HepG2 (cell line): Measurements from ENCODE around the gene GRM5. TPM values are rescaled to one million over a fixed set of nuclear protein-coding genes. Genes with fewer than 3 reads are reported as not detected.

ENCODE experiments used
- ATAC-seq: fragments of 200-7000 bp; cut with Tn5 transposase; 3 replicates; pipeline ENCODE4 v1.9.1; 2020; ENCODE audit warnings: mild to moderate bottlenecking, moderate library complexity
- BruUV-seq: library from RNA; stranded (reverse); fragments of 400-500 nt; replicated peaks from 2 replicates; lab custom pipeline; 2021; lab: Mats Ljungman, UMichigan
- CTCF ChIA-PET: fragments of 300-600 bp; formaldehyde crosslinking; extraction: SDS; loops from one replicate; lab custom pipeline; 2021; ENCODE audit warnings: low total read pairs, inconsistent platforms, low intra/inter-chr PET ratio; lab: Yijun Ruan, JAX
- POLR2A ChIA-PET: fragments of 350-600 bp; sonication (Branson Sonifier 250); formaldehyde crosslinking; loops from one replicate; lab custom pipeline; 2020; ENCODE audit warnings: antibody characterized with exemption, inconsistent platforms; lab: Yijun Ruan, JAX
- DNase-seq: peaks from one replicate; pipeline ENCODE4 v3.0.0-alpha.2; 2015; ENCODE audit warnings: low spot score
- FAIRE-seq: peaks from 3 replicates; lab custom pipeline; 2011; peaks lifted over from hg19 to GRCh38; lab: Jason Lieb, UNC
- H2AFZ ChIP-seq: one replicate; pipeline ENCODE4 v1.6.1; 2011; ENCODE audit warnings: low read length, inconsistent platforms
- H3K27ac ChIP-seq: fragments of 300-600 bp; 3 replicates; pipeline ENCODE4 v1.8.0; 2011; ENCODE audit warnings: mixed run types, mild to moderate bottlenecking, mixed read lengths, low read length, inconsistent platforms; ENCODE audit not compliant: insufficient read depth; ENCODE audit errors: extremely low read length
- H3K27me3 ChIP-seq, 2 experiments: fragments of 200-600 bp in 1 of 2; 2 replicates in 1 of 2; 3 replicates in 1 of 2; pipeline versions ENCODE4 v1.6.0 to v1.8.0; 2011; ENCODE audit warnings: low read length in 2 of 2, mild to moderate bottlenecking in 2 of 2, moderate library complexity in 2 of 2, inconsistent platforms in 1 of 2; ENCODE audit not compliant: insufficient read depth in 2 of 2, control insufficient read depth in 1 of 2
- H3K36me3 ChIP-seq, 2 experiments: fragments of 200-600 bp in 1 of 2; replicated peaks in 1 of 2; 2 replicates in 1 of 2; 3 replicates in 1 of 2; pipeline versions ENCODE4 v1.5.1 to v1.8.0; 2011; ENCODE audit warnings: low read length in 2 of 2, inconsistent platforms in 1 of 2; ENCODE audit not compliant: insufficient read depth in 2 of 2, control insufficient read depth in 1 of 2
- H3K4me1 ChIP-seq: 2 replicates; pipeline ENCODE4 v1.5.1; 2012; ENCODE audit warnings: low read length, inconsistent platforms; ENCODE audit not compliant: insufficient read depth
- H3K4me2 ChIP-seq: 2 replicates; pipeline ENCODE4 v1.6.0; 2011; ENCODE audit warnings: low read depth, low read length, inconsistent platforms
- H3K4me3 ChIP-seq, 3 experiments: fragments of 200-600 bp in 1 of 3; sonication (generic), shearing (Covaris generic) in 1 of 3; replicated peaks in 1 of 3; 2 replicates each; pipeline ENCODE4 v1.5.1; 2011 to 2016; ENCODE audit warnings: low read length in 3 of 3, inconsistent platforms in 2 of 3, low read depth in 2 of 3, mild to moderate bottlenecking in 2 of 3, control low read depth in 1 of 3, mixed read lengths in 1 of 3; ENCODE audit not compliant: insufficient read depth in 1 of 3
- H3K79me2 ChIP-seq: one replicate; pipeline ENCODE4 v1.6.1; 2011; ENCODE audit warnings: low read length, inconsistent platforms; ENCODE audit not compliant: insufficient read depth
- H3K9ac ChIP-seq: 2 replicates; pipeline ENCODE4 v1.6.0; 2011; ENCODE audit warnings: mild to moderate bottlenecking, low read depth, low read length, inconsistent platforms; ENCODE audit not compliant: insufficient read depth
- H3K9me3 ChIP-seq: 2 replicates; pipeline ENCODE4 v1.5.1; 2012; ENCODE audit warnings: mild to moderate bottlenecking, low read length
- H4K20me1 ChIP-seq: 2 replicates; pipeline ENCODE4 v1.6.0; 2011; ENCODE audit warnings: inconsistent platforms, mild to moderate bottlenecking, low read length, moderate library complexity; ENCODE audit not compliant: insufficient read depth
- BORCS8-MEF2B ChIP-seq: sonication (generic); formaldehyde crosslinking; IDR thresholded peaks from 2 replicates; pipeline ENCODE4 v1.8.0; 2022; ENCODE audit warnings: mild to moderate bottlenecking, missing genetic modification reagents
- CREB1 ChIP-seq, 2 experiments: fragments of 450-650 bp in 1 of 2; IDR thresholded peaks; 2 replicates each; pipeline ENCODE4 v1.6.1; 2016 to 2017; ENCODE audit warnings: control low read depth in 1 of 2, mild to moderate bottlenecking in 1 of 2, missing compliant biosample characterization in 1 of 2, missing genetic modification characterization in 1 of 2
- CTCF ChIP-seq: sonication (generic); formaldehyde crosslinking; IDR thresholded peaks from 2 replicates; pipeline ENCODE4 v1.5.0; 2020; ENCODE audit warnings: mild to moderate bottlenecking, missing genetic modification reagents, moderate library complexity
- ELF3 ChIP-seq: IDR thresholded peaks from 2 replicates; pipeline ENCODE4 v1.6.1; 2016; ENCODE audit warnings: missing genetic modification reagents, missing compliant biosample characterization
- JDP2 ChIP-seq: sonication (generic); formaldehyde crosslinking; IDR thresholded peaks from 2 replicates; pipeline ENCODE4 v1.8.1; 2022; ENCODE audit warnings: missing genetic modification reagents, borderline replicate concordance
- MAZ ChIP-seq, 2 experiments: sonication (generic) in 1 of 2; formaldehyde crosslinking in 1 of 2; IDR thresholded peaks; 2 replicates each; pipeline versions ENCODE4 v1.5.0 to v1.6.1; 2012 to 2020; ENCODE audit warnings: low read depth in 2 of 2, mild to moderate bottlenecking in 2 of 2, borderline replicate concordance in 1 of 2, improper control_type of control experiment in 1 of 2, low read length in 1 of 2, missing genetic modification reagents in 1 of 2, moderate library complexity in 1 of 2
- MIXL1 ChIP-seq: IDR thresholded peaks from 2 replicates; pipeline ENCODE4 v1.6.1; 2016
- RAD21 ChIP-seq: fragments of 450-650 bp; formaldehyde crosslinking; IDR thresholded peaks from 2 replicates; pipeline ENCODE4 v1.5.0; 2020; ENCODE audit warnings: mild to moderate bottlenecking
- SMC3 ChIP-seq: IDR thresholded peaks from 2 replicates; pipeline ENCODE4 v1.6.1; 2011; ENCODE audit warnings: low read length, improper control_type of control experiment
- SMYD3 ChIP-seq: sonication (generic); formaldehyde crosslinking; IDR thresholded peaks from 2 replicates; pipeline ENCODE4 v1.8.1; 2023; ENCODE audit warnings: mild to moderate bottlenecking, missing genetic modification reagents
- SP5 ChIP-seq: IDR thresholded peaks from 2 replicates; pipeline ENCODE4 v1.6.1; 2016; ENCODE audit warnings: low read depth, borderline replicate concordance
- STAG1 ChIP-seq: sonication (generic); formaldehyde crosslinking; IDR thresholded peaks from 2 replicates; pipeline ENCODE4 v1.4.0; 2020; ENCODE audit warnings: missing genetic modification reagents
- ZNF512B ChIP-seq: sonication (generic); formaldehyde crosslinking; IDR thresholded peaks from 2 replicates; pipeline ENCODE4 v1.5.1; 2020; ENCODE audit warnings: missing genetic modification reagents, mild to moderate bottlenecking, borderline replicate concordance
- WGBS: methylation state at CpG from one replicate; pipeline ENCODE4 v1.1.6; 2017; ENCODE audit warnings: low lambda C conversion rate; 5-methylcytosine and 5-hydroxymethylcytosine counted together
- in situ Hi-C: cut with HindIII; loops from 2 replicates; pipeline ENCODE4 v1.10.0; 2017; ENCODE audit warnings: low pct_unique_long_range_greater_than_20kb; ENCODE audit not compliant: extremely low pct_ligation_motif_present
- intact Hi-C: fragments of 100-400 bp; cut with micrococcal nuclease; formaldehyde crosslinking; loops from one replicate; pipeline ENCODE4 v1.10.0; 2022; ENCODE audit not compliant: unreplicated experiment
- polyA plus RNA-seq, 8 experiments: library from polyadenylated mRNA; depleted of rRNA in 3 of 8; stranded (reverse) in 7 of 8; unstranded in 1 of 8; fragments of >200 nt; fragmentation: Illumina TruSeq in 4 of 8; extraction: Trizol in 4 of 8; gene quantifications; 2 replicates each; pipeline versions ENCODE4 v1.2.1 to v1.2.3, GENCODE V29; 2011 to 2016; ENCODE audit warnings: low read depth in 4 of 8, missing spikeins in 1 of 8, mixed read lengths in 1 of 8; ENCODE audit not compliant: insufficient read depth in 1 of 8
- total RNA-seq, 5 experiments: library from RNA; depleted of rRNA; stranded (reverse); fragments of >200 nt; fragmentation: Illumina TruSeq; extraction: Trizol; gene quantifications; 2 replicates each; pipeline ENCODE4 v1.2.3, GENCODE V29; 2016; ENCODE audit warnings: low read depth in 1 of 5

GRM5 gene
- total and polyA plus RNA-seq, 2 of the 13 experiments (the other 11 are each of a cell fraction or from before 2014, with no cell fraction given) = not detected

GRCh38 chr11:88543902-88544655 is 521.7 kb downstream of the GRM5 start:
- no peak overlapping the region for H2AFZ ChIP-seq
- POLR2A ChIA-PET = no interaction called here
- CTCF ChIA-PET = interaction anchor here (0.6 to 2.0 kb wide), 9 partner anchors 60 to 1081 kb away, joined by 3 to 17 read pairs (median 4); no protein-coding TSS in a partner anchor
- in situ Hi-C loops (loop anchor here (5.0 to 25.0 kb wide), 5 partner anchors 309 to 1189 kb away; no protein-coding TSS in a partner anchor), intact Hi-C loops (loop anchor here (1.0 to 5.0 kb wide), 5 partner anchors 59 to 822 kb away; no protein-coding TSS in a partner anchor)
- peak; percentile 55 for DNase-seq
- no peak overlapping the region for H3K27ac ChIP-seq
- no peaks in the 10 kb centered on the region for H3K36me3 ChIP-seq
- ATAC-seq = peak; percentile 100
- no peaks in the 10 kb centered on the region for H4K20me1 ChIP-seq
- no peaks in the 10 kb centered on the region for H3K9me3 ChIP-seq
- 11% methylated on average over 5 of the region's 5 CpGs for WGBS
- no peak overlapping the region for H3K4me3 ChIP-seq
- H3K4me2 ChIP-seq = no peak overlapping the region
- no peaks in the 10 kb centered on the region for H3K27me3 ChIP-seq
- no peaks in the 10 kb centered on the region for H3K79me2 ChIP-seq
- no peak overlapping the region for H3K9ac ChIP-seq
- TF ChIP-seq SP5 (CRISPR knock-in tag) = no peak
- 0 out of 2 replicates have a peak, but pooled peaks have one; percentile 67 for TF ChIP-seq ZNF512B (CRISPR knock-in tag)
- 0 out of 2 replicates have a peak, but pooled peaks have one; percentile 36 for TF ChIP-seq BORCS8-MEF2B
- TF ChIP-seq JDP2 (CRISPR knock-in tag) = no peak
- TF ChIP-seq MIXL1 (CRISPR knock-in tag) = 0 out of 2 replicates have a peak, but pooled peaks have one; percentile 52
- peak; percentile 84 for TF ChIP-seq SMC3
- no peak for TF ChIP-seq SMYD3 (CRISPR knock-in tag)
- TF ChIP-seq MAZ (IDR thresholded peaks at IDR 0.05; ENCODE audit: borderline replicate concordance, low read depth, low read length) = 0 out of 2 replicates have a peak, but pooled peaks have one; percentile 16
- no peak for TF ChIP-seq MAZ (CRISPR knock-in tag; IDR thresholded peaks at IDR 0.05; ENCODE audit: low read depth)
- TF ChIP-seq CREB1 (IDR thresholded peaks at IDR 0.05) = no peak
- TF ChIP-seq CREB1 (CRISPR knock-in tag; IDR thresholded peaks at IDR 0.05) = no peak
- 0 out of 2 replicates have a peak, but pooled peaks have one; percentile 19 for TF ChIP-seq ELF3
- TF ChIP-seq STAG1 (CRISPR knock-in tag) = peak; percentile 97
- peak; percentile 93 for TF ChIP-seq CTCF (CRISPR knock-in tag)
- TF ChIP-seq RAD21 (CRISPR knock-in tag) = peak; percentile 82
- BruUV-seq = no TSS peak
- H3K4me1 ChIP-seq = no peaks in the 10 kb centered on the region
- peak; percentile 83 for FAIRE-seq
